Measurements from ENCODE around the gene C20orf173. TPM values are rescaled to one million over a fixed set of nuclear protein-coding genes. Genes with fewer than 3 reads are reported as not detected.

The C20orf173 gene
- polyA plus RNA-seq, 1 donor from 2014 or later, result not detected

DNA sequence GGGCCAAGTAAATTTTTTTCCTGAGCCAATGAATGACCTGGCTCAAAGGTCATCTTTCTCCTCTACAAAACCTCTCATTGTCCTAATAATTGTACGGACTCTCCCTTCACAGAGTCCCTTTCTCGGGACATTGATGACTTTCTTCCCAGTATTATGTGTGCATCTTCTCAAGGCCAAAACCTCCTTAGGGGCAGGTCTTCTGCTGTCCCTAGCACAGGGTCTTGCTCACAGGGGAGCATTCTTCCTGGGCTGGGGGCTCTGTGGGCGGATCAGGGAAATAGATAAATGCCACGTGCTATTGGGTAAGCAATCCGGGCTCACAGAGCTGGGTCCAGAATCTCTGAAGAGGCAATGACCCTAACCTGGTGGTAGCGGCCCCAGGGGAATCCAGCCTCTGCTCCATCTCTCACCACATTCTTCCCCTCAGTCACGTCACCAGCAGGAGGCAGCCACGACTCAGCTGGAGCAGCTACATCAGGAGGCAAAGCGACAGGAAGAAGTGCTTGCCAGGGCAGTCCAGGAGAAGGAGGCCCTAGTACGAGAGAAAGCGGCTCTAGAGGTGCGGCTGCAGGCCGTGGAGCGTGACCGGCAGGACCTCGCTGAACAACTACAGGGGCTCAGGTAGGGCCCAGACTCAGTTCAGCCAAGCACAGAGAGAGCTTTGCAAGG lies 50.5 kb downstream of the C20orf173 start:
- Histone ChIP-seq H3K9me3 (ENCODE audit: low read length) (no peaks in the 10 kb centered on the region), H3K27me3 (ENCODE audit: insufficient read depth, low read depth, low read length) (no peaks in the 10 kb centered on the region), H3K79me2 (replicated peaks; ENCODE audit: insufficient read depth, low read length) (no peaks in the 10 kb centered on the region), H3K9ac (ENCODE audit: low read length) (no peak overlapping the region), H3K9me2 (ENCODE audit: insufficient read depth, low read length) (no peaks in the 10 kb centered on the region), H3K36me3 (ENCODE audit: insufficient read depth, low read length) (peaks cover 3% of the 10 kb centered on the region), H3K4me2 (ENCODE audit: low read length) (no peak overlapping the region), H3F3A (ENCODE audit: insufficient read depth, low read length, poor library complexity, severe bottlenecking) (no peaks in the 10 kb centered on the region), H3K4me3 (ENCODE audit: low read length) (no peak overlapping the region), H4K20me1 (ENCODE audit: insufficient read depth) (no peaks in the 10 kb centered on the region), H2AFZ (ENCODE audit: low read depth, low read length) (no peak overlapping the region), H3K27ac (ENCODE audit: low read length) (no peak overlapping the region)
- TF ChIP-seq EP300 (conservative IDR thresholded peaks at IDR 0.05; ENCODE audit: poor library complexity, severe bottlenecking) (no peak), POLR2AphosphoS5 (IDR thresholded peaks at IDR 0.05) (no peak), TAF1 (IDR thresholded peaks at IDR 0.05; ENCODE audit: low read depth) (no peak), SMC3 (conservative IDR thresholded peaks at IDR 0.05; ENCODE audit: poor library complexity) (no peak), RAD21 (conservative IDR thresholded peaks at IDR 0.05) (no peak), MXI1 (conservative IDR thresholded peaks at IDR 0.05; ENCODE audit: poor library complexity, severe bottlenecking) (no peak), EZH2 (IDR thresholded peaks at IDR 0.05; ENCODE audit: borderline replicate concordance, insufficient read depth, low read length, poor library complexity, severe bottlenecking) (no peak)
- TF ChIP-seq, protein P1, sequence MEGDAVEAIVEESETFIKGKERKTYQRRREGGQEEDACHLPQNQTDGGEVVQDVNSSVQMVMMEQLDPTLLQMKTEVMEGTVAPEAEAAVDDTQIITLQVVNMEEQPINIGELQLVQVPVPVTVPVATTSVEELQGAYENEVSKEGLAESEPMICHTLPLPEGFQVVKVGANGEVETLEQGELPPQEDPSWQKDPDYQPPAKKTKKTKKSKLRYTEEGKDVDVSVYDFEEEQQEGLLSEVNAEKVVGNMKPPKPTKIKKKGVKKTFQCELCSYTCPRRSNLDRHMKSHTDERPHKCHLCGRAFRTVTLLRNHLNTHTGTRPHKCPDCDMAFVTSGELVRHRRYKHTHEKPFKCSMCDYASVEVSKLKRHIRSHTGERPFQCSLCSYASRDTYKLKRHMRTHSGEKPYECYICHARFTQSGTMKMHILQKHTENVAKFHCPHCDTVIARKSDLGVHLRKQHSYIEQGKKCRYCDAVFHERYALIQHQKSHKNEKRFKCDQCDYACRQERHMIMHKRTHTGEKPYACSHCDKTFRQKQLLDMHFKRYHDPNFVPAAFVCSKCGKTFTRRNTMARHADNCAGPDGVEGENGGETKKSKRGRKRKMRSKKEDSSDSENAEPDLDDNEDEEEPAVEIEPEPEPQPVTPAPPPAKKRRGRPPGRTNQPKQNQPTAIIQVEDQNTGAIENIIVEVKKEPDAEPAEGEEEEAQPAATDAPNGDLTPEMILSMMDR (IDR thresholded peaks at IDR 0.05; ENCODE audit: poor library complexity, severe bottlenecking), result no peak
- TF ChIP-seq, protein P2, sequence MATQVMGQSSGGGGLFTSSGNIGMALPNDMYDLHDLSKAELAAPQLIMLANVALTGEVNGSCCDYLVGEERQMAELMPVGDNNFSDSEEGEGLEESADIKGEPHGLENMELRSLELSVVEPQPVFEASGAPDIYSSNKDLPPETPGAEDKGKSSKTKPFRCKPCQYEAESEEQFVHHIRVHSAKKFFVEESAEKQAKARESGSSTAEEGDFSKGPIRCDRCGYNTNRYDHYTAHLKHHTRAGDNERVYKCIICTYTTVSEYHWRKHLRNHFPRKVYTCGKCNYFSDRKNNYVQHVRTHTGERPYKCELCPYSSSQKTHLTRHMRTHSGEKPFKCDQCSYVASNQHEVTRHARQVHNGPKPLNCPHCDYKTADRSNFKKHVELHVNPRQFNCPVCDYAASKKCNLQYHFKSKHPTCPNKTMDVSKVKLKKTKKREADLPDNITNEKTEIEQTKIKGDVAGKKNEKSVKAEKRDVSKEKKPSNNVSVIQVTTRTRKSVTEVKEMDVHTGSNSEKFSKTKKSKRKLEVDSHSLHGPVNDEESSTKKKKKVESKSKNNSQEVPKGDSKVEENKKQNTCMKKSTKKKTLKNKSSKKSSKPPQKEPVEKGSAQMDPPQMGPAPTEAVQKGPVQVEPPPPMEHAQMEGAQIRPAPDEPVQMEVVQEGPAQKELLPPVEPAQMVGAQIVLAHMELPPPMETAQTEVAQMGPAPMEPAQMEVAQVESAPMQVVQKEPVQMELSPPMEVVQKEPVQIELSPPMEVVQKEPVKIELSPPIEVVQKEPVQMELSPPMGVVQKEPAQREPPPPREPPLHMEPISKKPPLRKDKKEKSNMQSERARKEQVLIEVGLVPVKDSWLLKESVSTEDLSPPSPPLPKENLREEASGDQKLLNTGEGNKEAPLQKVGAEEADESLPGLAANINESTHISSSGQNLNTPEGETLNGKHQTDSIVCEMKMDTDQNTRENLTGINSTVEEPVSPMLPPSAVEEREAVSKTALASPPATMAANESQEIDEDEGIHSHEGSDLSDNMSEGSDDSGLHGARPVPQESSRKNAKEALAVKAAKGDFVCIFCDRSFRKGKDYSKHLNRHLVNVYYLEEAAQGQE (IDR thresholded peaks at IDR 0.05; ENCODE audit: borderline replicate concordance), result no peak

Other genes starting within 250 kb of the C20orf173 start
- 143 and 154 TPM in 2 replicates for gene EIF6, start 244.9 kb downstream of the C20orf173 start, polyA plus RNA-seq
- gene FAM83C, start 237.2 kb downstream of the C20orf173 start, polyA plus RNA-seq, result not detected in 2 replicates
- gene UQCC1, start 117.7 kb downstream of the C20orf173 start, polyA plus RNA-seq, result 33.2 and 33.7 TPM in 2 replicates
- not detected in 2 replicates for gene GDF5, start 91.4 kb downstream of the C20orf173 start, polyA plus RNA-seq
- 22.0 and 25.8 TPM in 2 replicates for gene CEP250, start 74.1 kb downstream of the C20orf173 start, polyA plus RNA-seq
- gene ERGIC3, start 12.4 kb upstream of the C20orf173 start, polyA plus RNA-seq, result 385 and 451 TPM in 2 replicates
- gene SPAG4, start 86.2 kb upstream of the C20orf173 start, polyA plus RNA-seq, result 1.2 and 4.0 TPM in 2 replicates
- gene CPNE1, start 135.2 kb upstream of the C20orf173 start, polyA plus RNA-seq, result 148 and 183 TPM in 2 replicates
- gene RBM12, start 135.2 kb upstream of the C20orf173 start, polyA plus RNA-seq, result 53.9 and 66.0 TPM in 2 replicates
- gene NFS1, start 169.7 kb upstream of the C20orf173 start, polyA plus RNA-seq, result 55.2 and 67.0 TPM in 2 replicates
- gene ROMO1, start 169.8 kb upstream of the C20orf173 start, polyA plus RNA-seq, result 514 and 557 TPM in 2 replicates
- gene RBM39, start 212.6 kb upstream of the C20orf173 start, polyA plus RNA-seq, result 750 and 839 TPM in 2 replicates
- 49.2 and 54.8 TPM in 2 replicates for gene PHF20, start 242.4 kb upstream of the C20orf173 start, polyA plus RNA-seq

Measured in neural cell (in vitro differentiated cells).